Mammary epithelial cell (primary cell): ENCODE measurements around the gene DOCK1.

Source experiments
- EZH2 ChIP-seq: IDR thresholded peaks from 2 replicates; pipeline ENCODE4 v1.6.1; 2012; ENCODE audit warnings: low read length, inconsistent platforms, borderline replicate concordance
- TF ChIP-seq, protein P1 (sequence below), 2 donors: IDR thresholded peaks in 1 of 2; conservative IDR thresholded peaks in 1 of 2; 2 replicates each; pipeline ENCODE4 v1.5.1; 2011 to 2012; ENCODE audit warnings: inconsistent platforms in 2 of 2, low read length in 2 of 2, mild to moderate bottlenecking in 2 of 2, control low read depth in 1 of 2, low read depth in 1 of 2; ENCODE audit not compliant: insufficient read depth in 1 of 2; ENCODE audit errors: extremely low read depth in 1 of 2

DNA sequence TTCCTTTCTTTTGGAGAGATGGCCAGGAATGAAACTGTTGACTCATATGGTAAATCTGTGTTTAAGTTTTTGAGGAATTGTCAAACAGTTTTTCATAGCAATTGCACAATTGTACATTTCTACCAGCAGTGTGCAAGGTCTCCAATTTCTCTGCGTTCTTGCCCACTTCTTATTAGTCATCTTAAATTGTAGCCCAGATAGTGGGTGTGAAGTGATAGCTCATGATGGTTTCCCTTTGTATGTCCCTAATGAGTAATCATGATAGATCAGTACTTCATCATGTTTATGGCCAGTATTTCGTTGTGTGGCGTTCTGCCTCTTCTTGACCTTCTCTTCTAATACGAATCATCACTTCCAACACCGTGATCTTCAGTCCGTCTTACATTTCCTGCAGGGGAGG is 136.3 kb downstream of the DOCK1 start:
- TF ChIP-seq, protein P1, sequence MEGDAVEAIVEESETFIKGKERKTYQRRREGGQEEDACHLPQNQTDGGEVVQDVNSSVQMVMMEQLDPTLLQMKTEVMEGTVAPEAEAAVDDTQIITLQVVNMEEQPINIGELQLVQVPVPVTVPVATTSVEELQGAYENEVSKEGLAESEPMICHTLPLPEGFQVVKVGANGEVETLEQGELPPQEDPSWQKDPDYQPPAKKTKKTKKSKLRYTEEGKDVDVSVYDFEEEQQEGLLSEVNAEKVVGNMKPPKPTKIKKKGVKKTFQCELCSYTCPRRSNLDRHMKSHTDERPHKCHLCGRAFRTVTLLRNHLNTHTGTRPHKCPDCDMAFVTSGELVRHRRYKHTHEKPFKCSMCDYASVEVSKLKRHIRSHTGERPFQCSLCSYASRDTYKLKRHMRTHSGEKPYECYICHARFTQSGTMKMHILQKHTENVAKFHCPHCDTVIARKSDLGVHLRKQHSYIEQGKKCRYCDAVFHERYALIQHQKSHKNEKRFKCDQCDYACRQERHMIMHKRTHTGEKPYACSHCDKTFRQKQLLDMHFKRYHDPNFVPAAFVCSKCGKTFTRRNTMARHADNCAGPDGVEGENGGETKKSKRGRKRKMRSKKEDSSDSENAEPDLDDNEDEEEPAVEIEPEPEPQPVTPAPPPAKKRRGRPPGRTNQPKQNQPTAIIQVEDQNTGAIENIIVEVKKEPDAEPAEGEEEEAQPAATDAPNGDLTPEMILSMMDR (conservative IDR thresholded peaks at IDR 0.05 in 1 of 2, IDR thresholded peaks at IDR 0.05 in 1 of 2; ENCODE audit: extremely low read depth in 1 of 2, insufficient read depth in 1 of 2, low read depth in 1 of 2, low read length in 2 of 2), result no peak
- TF ChIP-seq EZH2, result no peak
